ENCODE data around the gene IFFO2. TPM values are rescaled to one million over a fixed set of nuclear protein-coding genes. Genes with fewer than 3 reads are reported as not detected.

The IFFO2 gene
- total and polyA plus RNA-seq, 2 donors (not counting 3 experiments of a cell fraction or from before 2014, with no cell fraction given), result 31.1 to 31.3 TPM

DNA sequence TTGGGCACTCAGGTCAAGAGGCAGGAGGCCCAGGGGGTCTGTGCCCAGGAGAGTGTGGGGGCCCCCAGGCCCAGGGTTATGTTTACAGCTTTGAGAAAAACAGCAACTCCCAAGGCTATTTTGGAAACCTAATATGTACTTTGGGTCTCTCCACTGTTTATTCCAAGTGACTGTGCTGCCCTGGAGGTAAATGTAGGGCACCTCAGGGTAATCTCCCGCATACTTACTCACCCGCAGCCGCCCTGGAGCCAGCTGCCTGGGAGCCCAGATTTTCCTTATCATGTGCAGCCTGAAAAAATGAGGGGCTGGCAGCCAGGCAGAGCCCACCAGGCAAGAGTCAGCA lies 20.0 kb downstream of the IFFO2 start:
- intact Hi-C loops (cut with micrococcal nuclease), result no loop called here

More for the DNA sequence above, 20.0 kb downstream of the IFFO2 start:
- no peak overlapping the region for H2AFZ ChIP-seq (ENCODE audit: low read depth, low read length)
- H3K9ac ChIP-seq (replicated peaks; ENCODE audit: extremely low read depth, insufficient read depth, low read length), result no peak overlapping the region
- peaks cover 3% of the 10 kb centered on the region for H3K4me1 ChIP-seq (ENCODE audit: control insufficient read depth, extremely low read depth, insufficient read depth, low read length)
- CTCF ChIA-PET, result interaction anchor here (1.3 to 2.0 kb wide), 3 partner anchors 9 to 29 kb away, joined by 3 to 10 read pairs (median 6); no protein-coding TSS in a partner anchor
- H4K20me1 ChIP-seq (replicated peaks; ENCODE audit: control insufficient read depth, extremely low read depth, insufficient read depth, low read length), result no peaks in the 10 kb centered on the region
- no TSS peak for BruUV-seq (replicated peaks)
- no peak for DNase-seq (ENCODE audit: low read depth, low spot score)
- no peak for TF ChIP-seq GATA2 (IDR thresholded peaks at IDR 0.05; ENCODE audit: insufficient read depth, insufficient read length, low read depth, low read length)
- TF ChIP-seq, protein P1, sequence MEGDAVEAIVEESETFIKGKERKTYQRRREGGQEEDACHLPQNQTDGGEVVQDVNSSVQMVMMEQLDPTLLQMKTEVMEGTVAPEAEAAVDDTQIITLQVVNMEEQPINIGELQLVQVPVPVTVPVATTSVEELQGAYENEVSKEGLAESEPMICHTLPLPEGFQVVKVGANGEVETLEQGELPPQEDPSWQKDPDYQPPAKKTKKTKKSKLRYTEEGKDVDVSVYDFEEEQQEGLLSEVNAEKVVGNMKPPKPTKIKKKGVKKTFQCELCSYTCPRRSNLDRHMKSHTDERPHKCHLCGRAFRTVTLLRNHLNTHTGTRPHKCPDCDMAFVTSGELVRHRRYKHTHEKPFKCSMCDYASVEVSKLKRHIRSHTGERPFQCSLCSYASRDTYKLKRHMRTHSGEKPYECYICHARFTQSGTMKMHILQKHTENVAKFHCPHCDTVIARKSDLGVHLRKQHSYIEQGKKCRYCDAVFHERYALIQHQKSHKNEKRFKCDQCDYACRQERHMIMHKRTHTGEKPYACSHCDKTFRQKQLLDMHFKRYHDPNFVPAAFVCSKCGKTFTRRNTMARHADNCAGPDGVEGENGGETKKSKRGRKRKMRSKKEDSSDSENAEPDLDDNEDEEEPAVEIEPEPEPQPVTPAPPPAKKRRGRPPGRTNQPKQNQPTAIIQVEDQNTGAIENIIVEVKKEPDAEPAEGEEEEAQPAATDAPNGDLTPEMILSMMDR (IDR thresholded peaks at IDR 0.05; ENCODE audit: extremely low read depth in 1 of 2, insufficient read depth in 1 of 2, low read depth in 1 of 2, low read length in 2 of 2), result no peak
- no peak for TF ChIP-seq MYC (IDR thresholded peaks at IDR 0.05; ENCODE audit: low read depth, low read length)
- no peak for TF ChIP-seq POLR2AphosphoS5 (IDR thresholded peaks at IDR 0.05; ENCODE audit: insufficient read depth, low read depth, low read length)
- no peak for TF ChIP-seq JUN (IDR thresholded peaks at IDR 0.05; ENCODE audit: borderline replicate concordance, insufficient read depth, insufficient read length, low read depth)
- TF ChIP-seq, protein P2, sequence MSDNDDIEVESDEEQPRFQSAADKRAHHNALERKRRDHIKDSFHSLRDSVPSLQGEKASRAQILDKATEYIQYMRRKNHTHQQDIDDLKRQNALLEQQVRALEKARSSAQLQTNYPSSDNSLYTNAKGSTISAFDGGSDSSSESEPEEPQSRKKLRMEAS (IDR thresholded peaks at IDR 0.05; ENCODE audit: insufficient read depth, insufficient read length), result no peak
- TF ChIP-seq FOS (IDR thresholded peaks at IDR 0.05; ENCODE audit: borderline replicate concordance, insufficient read depth, low read length), result no peak
- no peak for TF ChIP-seq POLR2A (IDR thresholded peaks at IDR 0.05; ENCODE audit: low read depth, low read length)
- no peak for TF ChIP-seq EZH2 (IDR thresholded peaks at IDR 0.05; ENCODE audit: borderline replicate concordance, low read depth, low read length, severe bottlenecking)
- H3K27ac ChIP-seq (ENCODE audit: insufficient read depth, low read depth, low read length), result no peak overlapping the region
- H3K4me2 ChIP-seq (ENCODE audit: insufficient read depth, low read length), result no peak overlapping the region
- no peak overlapping the region for H3K4me3 ChIP-seq (replicated peaks in 1 of 3; ENCODE audit: insufficient read depth in 1 of 3, low read depth in 1 of 3, low read length in 3 of 3)
- no peak for FAIRE-seq
- no peaks in the 10 kb centered on the region for H3K36me3 ChIP-seq (ENCODE audit: control insufficient read depth in 2 of 2, extremely low read depth in 1 of 2, insufficient read depth in 2 of 2, low read length in 2 of 2)
- H3K27me3 ChIP-seq (ENCODE audit: control insufficient read depth in 2 of 2, insufficient read depth in 2 of 2, low read length in 2 of 2), result no peaks in the 10 kb centered on the region
- H3K9me1 ChIP-seq (replicated peaks; ENCODE audit: control insufficient read depth, extremely low read depth, insufficient read depth, low read length), result no peaks in the 10 kb centered on the region
- H3K79me2 ChIP-seq (ENCODE audit: control insufficient read depth, insufficient read depth, low read length), result peaks cover 83% of the 10 kb centered on the region
- H3K9me3 ChIP-seq (replicated peaks; ENCODE audit: control insufficient read depth, insufficient read depth, low read length), result no peaks in the 10 kb centered on the region
- POLR2A ChIA-PET, result no interaction called here
- dilution Hi-C loops (cut with MboI; ENCODE audit: extremely low pct_ligation_motif_present, low sequenced_read_pairs), result no loop called here
